A673 (cell line): Measurements from ENCODE around the gene GZMM. TPM values are rescaled to one million over a fixed set of nuclear protein-coding genes. Genes with fewer than 3 reads are reported as not detected.
A peak's percentile ranks its signal among the peaks of the same experiment; 100 is the strongest.

ENCODE experiments used
- BruUV-seq: library from RNA; stranded (reverse); fragments of 400-500 nt; replicated peaks from 2 replicates; lab custom pipeline; 2021; lab: Mats Ljungman, UMichigan
- CTCF ChIA-PET: fragments of 300-600 bp; sonication (Branson Sonifier 250); formaldehyde crosslinking; loops from one replicate; lab custom pipeline; 2022; ENCODE audit warnings: antibody characterized with exemption; lab: Charles Lee
- POLR2A ChIA-PET: fragments of 300-600 bp; sonication (Branson Sonifier 250); formaldehyde crosslinking; loops from one replicate; lab custom pipeline; 2022; ENCODE audit warnings: antibody characterized with exemption; ENCODE audit not compliant: low non-redundant PET; lab: Charles Lee
- DNase-seq: peaks from one replicate; pipeline ENCODE4 v3.0.0-alpha.2; 2015; ENCODE audit warnings: low spot score
- H3K27ac ChIP-seq: fragments of 200-600 bp; sonication (generic); 2 replicates; pipeline ENCODE4 v1.5.1; 2016; ENCODE audit warnings: mixed run types, low read depth, mild to moderate bottlenecking, mixed read lengths, antibody characterized with exemption, low read length; ENCODE audit not compliant: poor library complexity, severe bottlenecking
- H3K27me3 ChIP-seq: fragments of 200-600 bp; sonication (generic); replicated peaks from 2 replicates; pipeline ENCODE4 v1.6.1; 2017; ENCODE audit warnings: mixed run types, low read depth, mild to moderate bottlenecking, mixed read lengths, antibody characterized with exemption, low read length; ENCODE audit not compliant: insufficient read depth, poor library complexity
- H3K36me3 ChIP-seq: fragments of 200-600 bp; sonication (generic); 2 replicates; pipeline ENCODE4 v1.6.1; 2016; ENCODE audit warnings: mixed run types, mild to moderate bottlenecking, mixed read lengths, antibody characterized with exemption, low read length; ENCODE audit not compliant: insufficient read depth, poor library complexity, severe bottlenecking
- H3K4me1 ChIP-seq: fragments of 200-600 bp; sonication (generic); 2 replicates; pipeline ENCODE4 v1.6.1; 2017; ENCODE audit warnings: mixed run types, mild to moderate bottlenecking, mixed read lengths, antibody characterized with exemption, low read length; ENCODE audit not compliant: insufficient read depth, poor library complexity, severe bottlenecking
- H3K4me3 ChIP-seq: fragments of 200-600 bp; sonication (generic); 2 replicates; pipeline ENCODE4 v1.5.1; 2016; ENCODE audit warnings: low read depth, mixed run types, mild to moderate bottlenecking, mixed read lengths, low read length; ENCODE audit not compliant: poor library complexity, severe bottlenecking
- H3K9me3 ChIP-seq: fragments of 200-600 bp; sonication (generic); 2 replicates; pipeline ENCODE4 v1.6.1; 2016; ENCODE audit warnings: mixed run types, low read depth, mild to moderate bottlenecking, mixed read lengths, antibody characterized with exemption, low read length; ENCODE audit not compliant: poor library complexity, severe bottlenecking
- CTCF ChIP-seq: fragments of 300-800, 200-600 bp; sonication (generic); conservative IDR thresholded peaks from 2 replicates; pipeline ENCODE4 v1.5.1; 2017; ENCODE audit warnings: low read depth, mild to moderate bottlenecking, antibody characterized with exemption, low read length, moderate library complexity, mixed read lengths
- EZH2 ChIP-seq: fragments of 200-600 bp; sonication (generic); IDR thresholded peaks from 2 replicates; pipeline ENCODE4 v1.6.1; 2017; ENCODE audit warnings: borderline replicate concordance, low read depth, mild to moderate bottlenecking, mixed read lengths, antibody characterized with exemption, low read length; ENCODE audit not compliant: poor library complexity, severe bottlenecking
- intact Hi-C: fragments of 100-400 bp; cut with micrococcal nuclease; formaldehyde crosslinking; loops from one replicate; pipeline ENCODE4 v1.10.0; 2022; ENCODE audit not compliant: unreplicated experiment
- total RNA-seq: library from RNA; stranded (reverse); gene quantifications from 2 replicates; pipeline ENCODE4 v1.2.3, GENCODE V29; 2021

Gene GZMM
- total RNA-seq, 1 experiment from 2014 or later: 2.5 TPM

GRCh38 chr19:581399-582111, 37.7 kb downstream of the GZMM start:
- no TSS peak for BruUV-seq
- CTCF ChIA-PET: no interaction called here
- intact Hi-C loops: no loop called here

GRCh38 chr19:582497-583197, 38.8 kb downstream of the GZMM start:
- no peak overlapping the region for H3K4me3 ChIP-seq
- H3K4me1 ChIP-seq: no peaks in the 10 kb centered on the region
- no peaks in the 10 kb centered on the region for H3K9me3 ChIP-seq
- intact Hi-C loops: no loop called here
- no peak overlapping the region for H3K27ac ChIP-seq
- CTCF ChIA-PET: no interaction called here
- DNase-seq: no peak
- H3K36me3 ChIP-seq: peaks cover 51% of the 10 kb centered on the region
- TF ChIP-seq EZH2 (no peak), CTCF (no peak)
- BruUV-seq: TSS peak; percentile 99
- POLR2A ChIA-PET: no interaction called here
- no peaks in the 10 kb centered on the region for H3K27me3 ChIP-seq

More at GRCh38 chr19:581399-582111, 37.7 kb downstream of the GZMM start:
- Histone ChIP-seq H3K36me3 (peaks cover 53% of the 10 kb centered on the region), H3K9me3 (no peaks in the 10 kb centered on the region), H3K27me3 (no peaks in the 10 kb centered on the region), H3K4me1 (no peaks in the 10 kb centered on the region), H3K27ac (no peak overlapping the region), H3K4me3 (no peak overlapping the region)
- POLR2A ChIA-PET: no interaction called here
- TF ChIP-seq CTCF: no peak
- no peak for TF ChIP-seq EZH2
- DNase-seq: no peak

GRCh38 chr19:583198-583967, 39.5 kb downstream of the GZMM start:
- ChIA-PET CTCF (no interaction called here), POLR2A (no interaction called here)
- no peak for DNase-seq
- BruUV-seq: no TSS peak
- Histone ChIP-seq H3K9me3 (no peaks in the 10 kb centered on the region), H3K27ac (no peak overlapping the region), H3K4me3 (no peak overlapping the region), H3K4me1 (peaks cover 3% of the 10 kb centered on the region), H3K27me3 (no peaks in the 10 kb centered on the region), H3K36me3 (peaks cover 44% of the 10 kb centered on the region)
- TF ChIP-seq EZH2 (no peak), CTCF (no peak)
- intact Hi-C loops: no loop called here
